GM18867 (cell line): ENCODE data around the gene RSRC2.
"Not testable (repeated sequence)": the region's sequence is repeated elsewhere in the genome, so short reads cannot be mapped to it uniquely, and the experiment has no call there.

Experiments
- ATAC-seq: cut with Tn5 transposase; IDR thresholded peaks from one replicate; pipeline ENCODE4 v1.9.1; 2021; ENCODE audit warnings: mild to moderate bottlenecking, moderate library complexity; ENCODE audit not compliant: unreplicated experiment

Gene RSRC2

DNA sequence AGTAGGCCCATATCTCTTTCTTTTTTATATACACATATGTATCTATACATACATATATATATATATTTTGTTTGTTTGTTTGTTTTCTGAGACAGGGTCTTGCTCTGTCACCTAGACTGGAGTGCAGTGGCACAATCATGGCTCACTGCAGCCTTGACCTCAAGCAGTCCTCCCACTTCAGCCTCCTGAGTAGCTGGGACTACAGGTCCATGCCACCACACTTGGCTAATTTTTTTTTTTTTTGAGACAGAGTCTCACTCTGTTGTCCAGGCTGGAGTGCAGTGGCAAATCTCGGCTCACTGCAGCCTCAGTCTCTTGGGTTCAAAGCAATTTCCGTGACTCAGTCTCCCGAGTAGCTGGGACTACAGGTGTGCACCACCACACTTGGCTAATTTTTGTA lies 38.9 kb downstream of the RSRC2 start:
- not testable (repeated sequence) for ATAC-seq

- ATAC-seq = no peak
These were observed 39.8 kb downstream of the RSRC2 start for GRCh38 chr12:122486805-122487426.

- ATAC-seq = not testable (repeated sequence)
These were observed 40.4 kb downstream of the RSRC2 start for GRCh38 chr12:122486360-122486759.

DNA sequence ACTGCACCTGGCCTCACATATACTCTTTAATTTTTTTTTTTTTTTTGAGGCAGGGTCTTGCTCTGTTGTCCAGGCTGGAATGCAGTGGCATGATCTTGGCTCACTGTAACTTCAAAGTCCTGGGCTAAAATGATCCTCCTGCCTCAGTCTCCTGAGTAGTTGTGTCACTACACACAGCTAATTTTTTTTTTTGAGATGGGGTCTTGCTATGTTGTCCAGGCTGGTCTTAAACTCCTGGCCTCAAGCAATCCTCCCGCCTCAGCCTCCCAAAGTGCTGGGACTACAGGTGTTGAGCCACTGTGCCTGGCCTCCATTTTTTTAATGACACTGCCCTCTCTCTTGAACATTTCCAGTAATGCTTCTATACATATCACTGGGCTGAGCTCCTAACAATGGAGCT lies 42.4 kb downstream of the RSRC2 start:
- ATAC-seq = not testable (repeated sequence)

GRCh38 chr12:122483969-122484368 lies 42.8 kb downstream of the RSRC2 start:
- ATAC-seq = no peak

- no peak for ATAC-seq
These were observed 44.9 kb downstream of the RSRC2 start for GRCh38 chr12:122481861-122482260.

DNA sequence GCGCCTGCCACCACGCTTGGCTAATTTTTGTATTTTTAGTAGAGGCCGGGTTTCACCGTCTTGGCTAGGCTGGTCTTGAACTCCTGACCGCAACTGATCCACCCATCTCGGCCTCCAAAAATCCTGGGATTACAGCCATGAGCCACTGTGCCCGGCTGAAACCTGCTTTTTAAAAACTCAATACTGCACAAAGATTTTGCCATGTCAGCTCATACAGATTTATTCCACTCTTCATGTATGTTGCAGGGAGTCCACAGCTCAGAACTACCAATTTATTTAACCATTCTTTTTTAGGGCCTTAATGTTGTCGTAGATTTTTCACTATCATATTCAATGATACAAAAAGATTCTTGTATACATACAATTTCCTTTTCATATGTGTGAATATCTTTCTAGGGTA lies 46.0 kb downstream of the RSRC2 start:
- no peak for ATAC-seq

- ATAC-seq = no peak
These were observed 52.4 kb downstream of the RSRC2 start for GRCh38 chr12:122474324-122474716.

- ATAC-seq = no peak
These were observed 53.0 kb downstream of the RSRC2 start for GRCh38 chr12:122473543-122474323.

GRCh38 chr12:122471324-122472226 lies 55.2 kb downstream of the RSRC2 start:
- ATAC-seq = no peak

DNA sequence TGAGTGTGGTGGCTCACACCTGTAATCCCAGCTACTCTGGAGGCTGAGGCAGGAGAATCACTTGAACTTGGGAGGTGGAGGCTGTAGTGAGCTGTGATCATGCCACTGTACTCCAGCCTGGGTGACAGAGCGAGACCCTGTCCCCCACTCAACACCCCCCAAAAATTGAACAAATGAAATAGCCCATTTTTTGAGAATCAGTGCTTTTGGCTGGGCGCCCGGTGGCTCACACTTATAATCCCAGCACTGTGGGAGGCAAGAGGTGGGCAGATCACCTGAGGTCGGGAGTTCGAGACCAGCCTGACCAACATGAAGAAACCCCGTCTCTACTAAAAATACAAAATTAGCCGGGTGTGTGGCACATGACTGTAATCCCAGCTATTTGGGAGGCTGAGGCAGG lies 56.2 kb downstream of the RSRC2 start:
- not testable (repeated sequence) for ATAC-seq

DNA sequence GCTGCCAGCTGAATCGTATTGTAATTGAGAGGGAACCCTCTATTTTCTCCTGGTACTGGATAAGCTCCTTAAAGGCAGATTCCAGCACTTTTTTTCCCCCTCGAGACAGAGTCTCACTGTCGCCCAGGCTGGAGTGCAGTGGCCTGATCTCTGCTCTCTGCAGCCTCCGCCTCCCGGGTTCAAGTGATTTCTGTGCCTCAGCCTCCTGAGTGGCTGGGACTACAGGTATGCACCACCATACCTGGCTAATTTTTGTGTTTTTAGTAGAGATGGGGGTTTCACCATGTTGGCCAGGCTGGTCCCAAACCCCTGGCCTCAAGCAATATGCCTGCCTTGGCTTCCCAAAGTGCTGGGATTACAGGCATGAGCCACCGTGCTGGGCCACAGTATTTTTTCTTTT lies 56.9 kb downstream of the RSRC2 start:
- ATAC-seq = not testable (repeated sequence)

GRCh38 chr12:122467983-122468382 lies 58.8 kb downstream of the RSRC2 start:
- ATAC-seq = no peak

DNA sequence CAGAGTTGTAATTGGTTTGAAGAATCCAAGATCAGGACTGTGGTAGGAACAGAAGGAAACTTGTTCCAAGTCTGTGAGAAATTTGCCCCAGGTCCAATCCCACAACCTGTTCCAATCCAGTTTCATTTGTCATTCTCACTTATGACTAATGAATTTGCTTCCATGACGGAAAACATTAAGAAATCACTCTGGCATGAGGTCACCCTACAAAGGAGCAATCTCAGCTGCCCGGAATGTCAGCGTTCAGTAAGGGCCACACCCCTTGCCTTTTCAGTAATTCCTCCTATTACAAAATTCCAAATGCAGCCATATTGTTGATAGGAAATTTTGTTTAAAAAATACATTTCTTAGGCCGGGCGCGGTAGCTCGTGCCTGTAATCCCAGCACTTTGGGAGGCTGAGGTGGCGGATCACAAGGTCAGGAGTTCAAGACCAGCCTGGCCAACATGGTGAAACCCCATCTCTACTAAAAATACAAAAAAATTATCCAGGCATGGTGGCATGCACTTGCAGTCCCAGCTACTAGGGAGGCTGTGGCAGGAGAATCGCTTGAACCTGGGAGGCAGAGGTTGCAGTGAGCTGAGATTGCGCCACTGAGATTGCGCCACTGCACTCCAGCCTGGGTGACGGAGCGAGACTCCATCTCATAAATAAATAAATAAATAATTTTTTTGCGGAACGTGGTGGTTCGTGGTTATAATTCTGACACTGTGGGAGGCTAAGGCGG lies 62.3 kb downstream of the RSRC2 start:
- not testable (repeated sequence) for ATAC-seq

DNA sequence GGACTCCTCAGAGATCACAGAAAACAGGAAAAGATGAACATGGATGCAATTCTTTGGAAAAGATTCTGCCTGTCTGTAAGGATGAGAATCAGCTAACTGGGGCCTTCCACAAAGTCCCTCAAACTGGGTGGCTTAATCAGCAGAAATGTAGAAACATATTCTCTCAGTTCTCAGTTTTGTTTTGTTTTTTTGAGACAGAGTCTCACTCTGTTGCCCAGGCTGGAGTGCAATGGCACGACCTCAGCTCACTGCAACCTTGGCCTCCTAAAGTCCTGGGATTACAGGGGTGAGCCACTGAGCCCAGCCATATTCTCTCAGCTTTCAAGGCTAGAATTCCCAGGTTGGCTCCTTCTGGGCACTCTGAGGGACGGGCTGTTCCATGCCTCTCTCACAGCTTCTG lies 66.1 kb downstream of the RSRC2 start:
- no peak for ATAC-seq

DNA sequence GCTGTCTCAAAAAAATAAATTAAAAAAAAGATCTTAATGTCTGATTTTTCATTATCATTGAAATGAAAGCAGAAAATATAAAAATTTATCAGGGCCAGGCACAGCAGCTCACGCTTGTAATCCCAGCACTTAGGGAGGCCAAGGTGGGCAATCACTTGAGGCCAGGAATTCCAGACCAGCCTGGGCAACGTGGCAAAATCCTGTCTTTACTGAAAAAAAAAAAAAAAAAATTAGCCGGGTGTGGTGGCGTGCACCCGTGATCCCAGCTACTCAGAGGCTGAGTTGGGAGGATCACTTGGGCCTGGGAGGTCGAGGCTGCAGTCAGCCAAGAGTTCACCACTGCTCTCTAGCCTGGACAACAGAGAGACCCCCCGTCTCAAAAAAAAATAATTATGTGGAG lies 66.7 kb downstream of the RSRC2 start:
- no peak for ATAC-seq

DNA sequence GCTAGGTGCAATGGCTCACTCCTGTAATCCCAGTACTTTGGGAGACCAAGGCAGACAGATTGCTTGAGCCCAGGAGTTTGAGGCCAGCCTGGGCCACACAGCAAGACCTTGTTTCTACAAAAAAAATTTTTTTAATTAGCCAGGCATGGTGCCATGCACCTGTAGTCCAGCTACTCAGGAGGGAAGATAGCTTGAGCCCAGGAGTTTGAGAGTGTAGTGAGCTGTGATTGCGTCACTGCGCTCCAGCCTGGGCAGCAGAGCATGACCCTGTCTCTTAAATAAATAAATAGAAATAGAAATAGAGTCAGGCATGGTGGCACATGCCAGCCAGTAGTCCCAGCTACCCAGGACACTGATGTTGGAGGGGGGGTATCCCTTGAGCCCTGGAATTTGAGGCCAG lies 67.5 kb downstream of the RSRC2 start:
- no peak for ATAC-seq

GRCh38 chr12:122458105-122459035 lies 68.4 kb downstream of the RSRC2 start:
- no peak for ATAC-seq

GRCh38 chr12:122457627-122458026 lies 69.1 kb downstream of the RSRC2 start:
- ATAC-seq = no peak

GRCh38 chr12:122454739-122455138 lies 72.0 kb downstream of the RSRC2 start:
- no peak for ATAC-seq
